ENCODE data around the gene ARID5B.

Gene ARID5B

DNA sequence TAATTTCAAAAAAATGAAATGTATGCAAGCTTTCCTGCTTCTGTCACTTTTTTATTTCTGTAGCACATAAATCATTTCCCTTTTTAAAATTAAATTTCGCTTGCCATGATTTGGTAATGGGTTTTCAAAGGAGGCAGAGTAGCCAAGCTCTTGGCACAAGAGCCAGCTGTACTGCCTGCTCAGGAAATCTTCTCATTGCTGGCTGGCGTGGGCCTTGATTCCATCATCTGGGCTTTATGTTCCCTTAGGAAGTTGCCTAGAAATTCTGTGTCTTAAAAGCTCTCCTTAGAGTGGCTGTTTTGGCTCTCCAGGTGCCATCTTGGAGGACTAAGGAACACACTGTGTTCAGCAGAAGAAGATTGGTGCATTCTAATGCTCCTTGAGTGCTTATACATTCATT is 107.4 kb downstream of the ARID5B start (continued):
- TF ChIP-seq, protein P1, sequence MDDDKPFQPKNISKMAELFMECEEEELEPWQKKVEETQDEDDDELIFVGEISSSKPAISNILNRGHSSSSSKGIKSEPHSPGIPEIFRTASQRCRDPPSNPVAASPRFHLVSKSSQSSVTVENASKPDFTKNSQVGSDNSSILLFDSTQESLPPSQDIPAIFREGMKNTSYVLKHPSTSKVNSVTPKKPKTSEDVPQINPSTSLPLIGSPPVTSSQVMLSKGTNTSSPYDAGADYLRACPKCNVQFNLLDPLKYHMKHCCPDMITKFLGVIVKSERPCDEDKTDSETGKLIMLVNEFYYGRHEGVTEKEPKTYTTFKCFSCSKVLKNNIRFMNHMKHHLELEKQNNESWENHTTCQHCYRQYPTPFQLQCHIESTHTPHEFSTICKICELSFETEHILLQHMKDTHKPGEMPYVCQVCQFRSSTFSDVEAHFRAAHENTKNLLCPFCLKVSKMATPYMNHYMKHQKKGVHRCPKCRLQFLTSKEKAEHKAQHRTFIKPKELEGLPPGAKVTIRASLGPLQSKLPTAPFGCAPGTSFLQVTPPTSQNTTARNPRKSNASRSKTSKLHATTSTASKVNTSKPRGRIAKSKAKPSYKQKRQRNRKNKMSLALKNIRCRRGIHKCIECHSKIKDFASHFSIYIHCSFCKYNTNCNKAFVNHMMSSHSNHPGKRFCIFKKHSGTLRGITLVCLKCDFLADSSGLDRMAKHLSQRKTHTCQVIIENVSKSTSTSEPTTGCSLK (tag by site-specific recombination; IDR thresholded peaks at IDR 0.05): no peak
- TF ChIP-seq ZFP41 (tag by site-specific recombination; IDR thresholded peaks at IDR 0.05; ENCODE audit: borderline replicate concordance): no peak
- TF ChIP-seq ZNF266 (tag by site-specific recombination; IDR thresholded peaks at IDR 0.05; ENCODE audit: low read depth): no peak
- no peak for TF ChIP-seq ZBTB8A (tag by site-specific recombination; IDR thresholded peaks at IDR 0.05)
- no peak for TF ChIP-seq ZNF426 (tag by site-specific recombination; IDR thresholded peaks at IDR 0.05)
- TF ChIP-seq ZNF555 (tag by site-specific recombination; conservative IDR thresholded peaks at IDR 0.05): no peak

DNA sequence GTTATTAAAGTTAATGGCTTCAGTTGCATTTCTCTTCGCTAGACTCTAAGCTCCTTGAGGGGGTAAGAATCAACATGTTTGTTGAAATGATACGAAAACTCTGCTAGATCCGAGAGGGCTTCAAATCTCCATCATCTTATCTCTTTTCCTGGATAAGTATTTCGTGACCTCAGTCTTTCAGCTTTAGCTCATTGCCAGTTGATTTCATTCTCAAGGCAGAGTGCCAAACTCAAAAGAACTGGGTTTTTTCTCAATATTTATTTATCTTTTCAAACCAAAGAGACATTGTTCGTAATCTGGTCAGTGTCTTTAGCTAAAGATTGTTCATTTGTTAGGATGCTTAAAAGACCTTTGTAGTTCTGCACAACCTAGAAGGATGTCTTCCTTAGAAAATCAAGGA is 108.9 kb downstream of the ARID5B start:
- ChIA-PET CTCF (no interaction called here), POLR2A (no interaction called here)
- Histone ChIP-seq H3K9me3 (ENCODE audit: control insufficient read depth, insufficient read depth, low read depth, low read length) (no peaks in the 10 kb centered on the region), H3K4me3 (ENCODE audit: low read depth, low read length) (no peak overlapping the region), H3K36me3 (ENCODE audit: control insufficient read depth in 2 of 2, insufficient read depth in 1 of 2, low read length in 2 of 2) (peaks cover 0 to 3% of the 10 kb centered on the region in 2 experiments; a peak in 1 of 3 replicates), H3K27ac (ENCODE audit: extremely low read depth, low read depth, low read length) (no peak overlapping the region), H3K4me1 (ENCODE audit: control insufficient read depth, insufficient read depth, low read length) (no peaks in the 10 kb centered on the region)
- TF ChIP-seq, protein P2, sequence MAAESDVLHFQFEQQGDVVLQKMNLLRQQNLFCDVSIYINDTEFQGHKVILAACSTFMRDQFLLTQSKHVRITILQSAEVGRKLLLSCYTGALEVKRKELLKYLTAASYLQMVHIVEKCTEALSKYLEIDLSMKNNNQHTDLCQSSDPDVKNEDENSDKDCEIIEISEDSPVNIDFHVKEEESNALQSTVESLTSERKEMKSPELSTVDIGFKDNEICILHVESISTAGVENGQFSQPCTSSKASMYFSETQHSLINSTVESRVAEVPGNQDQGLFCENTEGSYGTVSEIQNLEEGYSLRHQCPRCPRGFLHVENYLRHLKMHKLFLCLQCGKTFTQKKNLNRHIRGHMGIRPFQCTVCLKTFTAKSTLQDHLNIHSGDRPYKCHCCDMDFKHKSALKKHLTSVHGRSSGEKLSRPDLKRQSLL (tag by site-specific recombination; IDR thresholded peaks at IDR 0.05): no peak
- TF ChIP-seq ZNF19 (tag by site-specific recombination; IDR thresholded peaks at IDR 0.05; ENCODE audit: low read depth): no peak
- TF ChIP-seq ZNF768 (tag by site-specific recombination; IDR thresholded peaks at IDR 0.05): no peak
- no peak for TF ChIP-seq ZBTB48 (tag by site-specific recombination; IDR thresholded peaks at IDR 0.05)
- TF ChIP-seq ZFP37 (tag by site-specific recombination; IDR thresholded peaks at IDR 0.05): no peak
- TF ChIP-seq, protein P3, sequence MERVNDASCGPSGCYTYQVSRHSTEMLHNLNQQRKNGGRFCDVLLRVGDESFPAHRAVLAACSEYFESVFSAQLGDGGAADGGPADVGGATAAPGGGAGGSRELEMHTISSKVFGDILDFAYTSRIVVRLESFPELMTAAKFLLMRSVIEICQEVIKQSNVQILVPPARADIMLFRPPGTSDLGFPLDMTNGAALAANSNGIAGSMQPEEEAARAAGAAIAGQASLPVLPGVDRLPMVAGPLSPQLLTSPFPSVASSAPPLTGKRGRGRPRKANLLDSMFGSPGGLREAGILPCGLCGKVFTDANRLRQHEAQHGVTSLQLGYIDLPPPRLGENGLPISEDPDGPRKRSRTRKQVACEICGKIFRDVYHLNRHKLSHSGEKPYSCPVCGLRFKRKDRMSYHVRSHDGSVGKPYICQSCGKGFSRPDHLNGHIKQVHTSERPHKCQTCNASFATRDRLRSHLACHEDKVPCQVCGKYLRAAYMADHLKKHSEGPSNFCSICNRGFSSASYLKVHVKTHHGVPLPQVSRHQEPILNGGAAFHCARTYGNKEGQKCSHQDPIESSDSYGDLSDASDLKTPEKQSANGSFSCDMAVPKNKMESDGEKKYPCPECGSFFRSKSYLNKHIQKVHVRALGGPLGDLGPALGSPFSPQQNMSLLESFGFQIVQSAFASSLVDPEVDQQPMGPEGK (tag by site-specific recombination; IDR thresholded peaks at IDR 0.05): no peak
- no peak for TF ChIP-seq ZNF544 (tag by site-specific recombination; IDR thresholded peaks at IDR 0.05)
- TF ChIP-seq, protein P4, sequence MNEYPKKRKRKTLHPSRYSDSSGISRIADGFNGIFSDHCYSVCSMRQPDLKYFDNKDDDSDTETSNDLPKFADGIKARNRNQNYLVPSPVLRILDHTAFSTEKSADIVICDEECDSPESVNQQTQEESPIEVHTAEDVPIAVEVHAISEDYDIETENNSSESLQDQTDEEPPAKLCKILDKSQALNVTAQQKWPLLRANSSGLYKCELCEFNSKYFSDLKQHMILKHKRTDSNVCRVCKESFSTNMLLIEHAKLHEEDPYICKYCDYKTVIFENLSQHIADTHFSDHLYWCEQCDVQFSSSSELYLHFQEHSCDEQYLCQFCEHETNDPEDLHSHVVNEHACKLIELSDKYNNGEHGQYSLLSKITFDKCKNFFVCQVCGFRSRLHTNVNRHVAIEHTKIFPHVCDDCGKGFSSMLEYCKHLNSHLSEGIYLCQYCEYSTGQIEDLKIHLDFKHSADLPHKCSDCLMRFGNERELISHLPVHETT (tag by site-specific recombination; IDR thresholded peaks at IDR 0.05): no peak
- TF ChIP-seq GFI1B (tag by site-specific recombination; IDR thresholded peaks at IDR 0.05): no peak

DNA sequence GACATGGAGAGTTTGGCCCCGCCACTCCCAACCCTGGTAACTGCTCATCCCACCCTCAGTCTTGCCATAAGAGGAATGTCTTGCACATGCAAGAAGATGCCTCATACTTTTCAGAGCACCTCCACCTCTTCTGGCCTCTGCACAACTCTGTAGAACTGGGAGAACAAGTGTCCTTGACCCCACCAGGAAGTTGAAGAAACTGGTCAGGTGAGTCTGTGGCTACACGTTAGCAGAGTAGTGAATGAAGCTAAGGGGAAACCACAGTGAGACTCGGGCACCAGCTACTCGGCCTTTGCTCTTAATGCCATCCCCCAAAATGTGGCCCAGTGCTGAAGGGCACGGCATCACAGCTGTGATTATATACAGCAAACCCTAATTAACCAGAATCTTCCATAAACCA is 110.1 kb downstream of the ARID5B start:
- H3K9me3 ChIP-seq (ENCODE audit: control insufficient read depth, insufficient read depth, low read depth, low read length): no peaks in the 10 kb centered on the region
- H3K4me3 ChIP-seq (ENCODE audit: low read depth, low read length): no peak overlapping the region
- ChIA-PET POLR2A (no interaction called here), CTCF (interaction anchor here (0.8 kb wide), 2 partner anchors 11 to 115 kb away, joined by 3 to 5 read pairs; no protein-coding TSS in a partner anchor)
- H3K36me3 ChIP-seq (ENCODE audit: control insufficient read depth in 2 of 2, insufficient read depth in 1 of 2, low read length in 2 of 2): peaks cover 0 to 3% of the 10 kb centered on the region in 2 experiments; a peak in 1 of 3 replicates
- H3K27ac ChIP-seq (ENCODE audit: extremely low read depth, low read depth, low read length): no peak overlapping the region
- H3K4me1 ChIP-seq (ENCODE audit: control insufficient read depth, insufficient read depth, low read length): peaks cover 8% of the 10 kb centered on the region
- TF ChIP-seq, protein P3 (tag by site-specific recombination; IDR thresholded peaks at IDR 0.05): no peak
- TF ChIP-seq GLI2 (tag by site-specific recombination; IDR thresholded peaks at IDR 0.05; ENCODE audit: borderline replicate concordance, low read depth) (no peak), ZNF837 (tag by site-specific recombination; IDR thresholded peaks at IDR 0.05) (no peak), ZNF473 (tag by site-specific recombination; IDR thresholded peaks at IDR 0.05) (no peak), ZNF626 (tag by site-specific recombination; IDR thresholded peaks at IDR 0.05) (no peak)
- TF ChIP-seq, protein P5, sequence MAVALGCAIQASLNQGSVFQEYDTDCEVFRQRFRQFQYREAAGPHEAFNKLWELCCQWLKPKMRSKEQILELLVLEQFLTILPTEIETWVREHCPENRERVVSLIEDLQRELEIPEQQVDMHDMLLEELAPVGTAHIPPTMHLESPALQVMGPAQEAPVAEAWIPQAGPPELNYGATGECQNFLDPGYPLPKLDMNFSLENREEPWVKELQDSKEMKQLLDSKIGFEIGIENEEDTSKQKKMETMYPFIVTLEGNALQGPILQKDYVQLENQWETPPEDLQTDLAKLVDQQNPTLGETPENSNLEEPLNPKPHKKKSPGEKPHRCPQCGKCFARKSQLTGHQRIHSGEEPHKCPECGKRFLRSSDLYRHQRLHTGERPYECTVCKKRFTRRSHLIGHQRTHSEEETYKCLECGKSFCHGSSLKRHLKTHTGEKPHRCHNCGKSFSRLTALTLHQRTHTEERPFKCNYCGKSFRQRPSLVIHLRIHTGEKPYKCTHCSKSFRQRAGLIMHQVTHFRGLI (tag by site-specific recombination; IDR thresholded peaks at IDR 0.05): no peak
- TF ChIP-seq, protein P6, sequence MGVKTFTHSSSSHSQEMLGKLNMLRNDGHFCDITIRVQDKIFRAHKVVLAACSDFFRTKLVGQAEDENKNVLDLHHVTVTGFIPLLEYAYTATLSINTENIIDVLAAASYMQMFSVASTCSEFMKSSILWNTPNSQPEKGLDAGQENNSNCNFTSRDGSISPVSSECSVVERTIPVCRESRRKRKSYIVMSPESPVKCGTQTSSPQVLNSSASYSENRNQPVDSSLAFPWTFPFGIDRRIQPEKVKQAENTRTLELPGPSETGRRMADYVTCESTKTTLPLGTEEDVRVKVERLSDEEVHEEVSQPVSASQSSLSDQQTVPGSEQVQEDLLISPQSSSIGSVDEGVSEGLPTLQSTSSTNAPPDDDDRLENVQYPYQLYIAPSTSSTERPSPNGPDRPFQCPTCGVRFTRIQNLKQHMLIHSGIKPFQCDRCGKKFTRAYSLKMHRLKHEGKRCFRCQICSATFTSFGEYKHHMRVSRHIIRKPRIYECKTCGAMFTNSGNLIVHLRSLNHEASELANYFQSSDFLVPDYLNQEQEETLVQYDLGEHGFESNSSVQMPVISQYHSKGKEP (tag by site-specific recombination; IDR thresholded peaks at IDR 0.05): no peak

All from HEK293 (cell line).